Mesenchymal stem cell (in vitro differentiated cells and primary cell): ENCODE measurements around the gene CANT1.

Source experiments
- DNase-seq: peaks from one replicate; pipeline ENCODE4 v3.0.0-alpha.2; 2013
- H2AFZ ChIP-seq: one replicate; pipeline ENCODE4 v1.6.1; 2013; ENCODE audit warnings: low read depth, mild to moderate bottlenecking, control low read depth, inconsistent platforms, low read length, moderate library complexity
- H2AK5ac ChIP-seq: 2 replicates; pipeline ENCODE4 v1.6.1; 2013; ENCODE audit warnings: low read length, moderate library complexity, mild to moderate bottlenecking, inconsistent platforms; ENCODE audit not compliant: severe bottlenecking
- H2BK120ac ChIP-seq: one replicate; pipeline ENCODE4 v1.6.1; 2013; ENCODE audit warnings: low read depth, mild to moderate bottlenecking, inconsistent platforms, low read length, moderate library complexity
- H2BK12ac ChIP-seq, 2 experiments: one replicate each; pipeline ENCODE4 v1.6.1; 2013; ENCODE audit warnings: inconsistent platforms in 2 of 2, low read length in 2 of 2, mild to moderate bottlenecking in 2 of 2, moderate library complexity in 2 of 2, control low read depth in 1 of 2
- H2BK15ac ChIP-seq: one replicate; pipeline ENCODE4 v1.6.1; 2013; ENCODE audit warnings: mild to moderate bottlenecking, low read depth, inconsistent platforms; ENCODE audit not compliant: poor library complexity, severe bottlenecking
- H2BK5ac ChIP-seq: 2 replicates; pipeline ENCODE4 v1.6.1; 2013; ENCODE audit warnings: low read depth, mild to moderate bottlenecking, low read length, control low read depth, inconsistent platforms; ENCODE audit not compliant: poor library complexity, severe bottlenecking
- H3K14ac ChIP-seq, 2 experiments: one replicate each; pipeline ENCODE4 v1.6.1; 2013; ENCODE audit warnings: inconsistent platforms in 2 of 2, low read length in 2 of 2, control low read depth in 1 of 2, mild to moderate bottlenecking in 1 of 2, moderate library complexity in 1 of 2
- H3K18ac ChIP-seq, 2 experiments: one replicate each; pipeline ENCODE4 v1.6.1; 2013; ENCODE audit warnings: inconsistent platforms in 2 of 2, low read length in 2 of 2, control low read depth in 1 of 2, low read depth in 1 of 2, mild to moderate bottlenecking in 1 of 2
- H3K23ac ChIP-seq, 2 experiments: one replicate each; pipeline ENCODE4 v1.6.1; 2013; ENCODE audit warnings: inconsistent platforms in 2 of 2, low read length in 2 of 2, mild to moderate bottlenecking in 2 of 2, moderate library complexity in 2 of 2, control low read depth in 1 of 2
- H3K27ac ChIP-seq: 2 replicates; pipeline ENCODE4 v1.5.1; 2013; ENCODE audit warnings: mild to moderate bottlenecking, moderate library complexity, low read length, control low read depth, inconsistent platforms; ENCODE audit not compliant: poor library complexity, severe bottlenecking
- H3K27me3 ChIP-seq, 2 experiments: 2 replicates each; pipeline versions ENCODE4 v1.6.1 to v1.7.0; 2013; ENCODE audit warnings: low read length in 2 of 2, mild to moderate bottlenecking in 2 of 2, moderate library complexity in 2 of 2, control low read depth in 1 of 2, inconsistent platforms in 1 of 2; ENCODE audit not compliant: control insufficient read depth in 1 of 2, insufficient read depth in 1 of 2
- H3K36me3 ChIP-seq, 2 experiments: 2 replicates each; pipeline versions ENCODE4 v1.6.1 to v1.7.0; 2013; ENCODE audit warnings: low read length in 2 of 2, control low read depth in 1 of 2, inconsistent platforms in 1 of 2, low read depth in 1 of 2, mild to moderate bottlenecking in 1 of 2; ENCODE audit not compliant: insufficient read depth in 2 of 2, control insufficient read depth in 1 of 2
- H3K4ac ChIP-seq, 2 experiments: one replicate each; pipeline ENCODE4 v1.6.1; 2013; ENCODE audit warnings: inconsistent platforms in 2 of 2, low read length in 2 of 2, mild to moderate bottlenecking in 2 of 2, moderate library complexity in 2 of 2, control low read depth in 1 of 2, low read depth in 1 of 2
- H3K4me1 ChIP-seq: 2 replicates; pipeline ENCODE4 v1.6.1; 2013; ENCODE audit warnings: low read depth, low read length, control low read depth; ENCODE audit not compliant: control insufficient read depth, insufficient read depth
- H3K4me2 ChIP-seq: 2 replicates; pipeline ENCODE4 v1.6.1; 2013; ENCODE audit warnings: low read length, mild to moderate bottlenecking, inconsistent platforms; ENCODE audit not compliant: poor library complexity, severe bottlenecking
- H3K4me3 ChIP-seq, 2 experiments: 2 replicates each; pipeline versions ENCODE4 v1.5.1 to v1.7.0; 2013; ENCODE audit warnings: low read length in 2 of 2, mild to moderate bottlenecking in 2 of 2, control low read depth in 1 of 2, low read depth in 1 of 2; ENCODE audit not compliant: insufficient read depth in 1 of 2
- H3K79me1 ChIP-seq: replicated peaks from 2 replicates; pipeline ENCODE4 v1.6.1; 2013; ENCODE audit warnings: mild to moderate bottlenecking, control low read depth, low read length, inconsistent platforms; ENCODE audit not compliant: poor library complexity, severe bottlenecking
- H3K9ac ChIP-seq: 2 replicates; pipeline ENCODE4 v1.7.0; 2013; ENCODE audit warnings: mild to moderate bottlenecking, low read length, moderate library complexity
- H3K9me3 ChIP-seq: 2 replicates; pipeline ENCODE4 v1.7.0; 2013; ENCODE audit warnings: mild to moderate bottlenecking, low read length; ENCODE audit not compliant: control insufficient read depth
- H4K8ac ChIP-seq: one replicate; pipeline ENCODE4 v1.6.1; 2013; ENCODE audit warnings: inconsistent platforms, mild to moderate bottlenecking, low read length, moderate library complexity
- H4K91ac ChIP-seq: one replicate; pipeline ENCODE4 v1.6.1; 2013; ENCODE audit warnings: mild to moderate bottlenecking, low read length, inconsistent platforms
- WGBS: methylation state at CpG from one replicate; pipeline ENCODE4 v1.1.7; 2013; ENCODE audit warnings: mixed read lengths; 5-methylcytosine and 5-hydroxymethylcytosine counted together

The CANT1 gene

GRCh38 chr17:78957128-78957527, 52.4 kb downstream of the CANT1 start:
- no peak overlapping the region for H3K27ac ChIP-seq
- H2AK5ac ChIP-seq, result no peak overlapping the region
- H4K8ac ChIP-seq, result no peak overlapping the region
- H3K9ac ChIP-seq, result no peak overlapping the region
- H3K9me3 ChIP-seq, result no peaks in the 10 kb centered on the region
- peaks cover 4% of the 10 kb centered on the region for H3K4me1 ChIP-seq
- no peak overlapping the region for H2BK5ac ChIP-seq
- no peak overlapping the region for H3K4me2 ChIP-seq
- 91% methylated on average over 12 of the region's 12 CpGs for whole genome bisulfite sequencing
- DNase-seq, result no peak
- no peak overlapping the region for H3K14ac ChIP-seq
- no peaks in the 10 kb centered on the region for H3K79me1 ChIP-seq
- H4K91ac ChIP-seq, result no peak overlapping the region
- no peak overlapping the region for H3K4ac ChIP-seq
- no peak overlapping the region for H3K18ac ChIP-seq
- no peak overlapping the region for H2AFZ ChIP-seq
- H3K4me3 ChIP-seq, result no peak overlapping the region
- no peaks in the 10 kb centered on the region for H3K27me3 ChIP-seq
- H3K23ac ChIP-seq, result no peak overlapping the region
- H3K36me3 ChIP-seq, result no peaks in the 10 kb centered on the region
- no peak overlapping the region for H2BK120ac ChIP-seq
- no peak overlapping the region for H2BK12ac ChIP-seq
- no peak overlapping the region for H2BK15ac ChIP-seq

GRCh38 chr17:78956254-78956653, 53.3 kb downstream of the CANT1 start:
- no peak overlapping the region for H2BK15ac ChIP-seq
- H3K27ac ChIP-seq, result no peak overlapping the region
- H3K36me3 ChIP-seq, result no peaks in the 10 kb centered on the region
- no peak overlapping the region for H2AK5ac ChIP-seq
- no peak overlapping the region for H3K4ac ChIP-seq
- H3K27me3 ChIP-seq, result no peaks in the 10 kb centered on the region
- no peak overlapping the region for H2BK5ac ChIP-seq
- H3K23ac ChIP-seq, result no peak overlapping the region
- no peak overlapping the region for H3K4me2 ChIP-seq
- H2BK120ac ChIP-seq, result no peak overlapping the region
- H3K9ac ChIP-seq, result no peak overlapping the region
- H3K4me1 ChIP-seq, result peaks cover 10% of the 10 kb centered on the region
- H2BK12ac ChIP-seq, result no peak overlapping the region
- no peaks in the 10 kb centered on the region for H3K79me1 ChIP-seq
- H4K8ac ChIP-seq, result no peak overlapping the region
- no peak overlapping the region for H4K91ac ChIP-seq
- H3K9me3 ChIP-seq, result peaks cover 5% of the 10 kb centered on the region
- no peak overlapping the region for H3K18ac ChIP-seq
- WGBS, result 89% methylated on average over 7 of the region's 11 CpGs
- no peak overlapping the region for H3K4me3 ChIP-seq
- no peak overlapping the region for H2AFZ ChIP-seq
- H3K14ac ChIP-seq, result no peak overlapping the region
- no peak for DNase-seq

GRCh38 chr17:78954684-78955083, 54.9 kb downstream of the CANT1 start:
- Histone ChIP-seq H2AFZ (no peak overlapping the region), H3K4me2 (no peak overlapping the region), H2BK120ac (no peak overlapping the region), H3K14ac (no peak overlapping the region), H4K91ac (no peak overlapping the region), H3K23ac (no peak overlapping the region), H3K9me3 (peaks cover 20% of the 10 kb centered on the region), H3K4me1 (peaks cover 10% of the 10 kb centered on the region), H2BK15ac (no peak overlapping the region), H2BK12ac (no peak overlapping the region), H2BK5ac (no peak overlapping the region), H3K79me1 (no peaks in the 10 kb centered on the region), H3K18ac (no peak overlapping the region), H3K27ac (no peak overlapping the region), H3K9ac (no peak overlapping the region), H3K4ac (no peak overlapping the region), H2AK5ac (no peak overlapping the region), H3K4me3 (no peak overlapping the region), H3K36me3 (no peaks in the 10 kb centered on the region), H3K27me3 (no peaks in the 10 kb centered on the region), H4K8ac (no peak overlapping the region)
- DNase-seq, result no peak
- WGBS, result 96% methylated on average over 13 of the region's 14 CpGs

GRCh38 chr17:78953356-78954350, 55.9 kb downstream of the CANT1 start:
- Histone ChIP-seq H4K91ac (peak overlapping the region; percentile 71), H3K4me2 (no peak overlapping the region), H3K4me3 (no peak overlapping the region), H3K27ac (no peak overlapping the region), H3K14ac (no peak overlapping the region), H2BK12ac (peak overlapping the region; percentile 28 to 29), H3K4me1 (peaks cover 10% of the 10 kb centered on the region), H3K9me3 (peaks cover 20% of the 10 kb centered on the region), H3K79me1 (no peaks in the 10 kb centered on the region), H3K9ac (peak overlapping the region; percentile 15), H2AFZ (no peak overlapping the region), H2BK120ac (no peak overlapping the region), H3K4ac (peak overlapping the region in 1 of 2 experiments; percentile 29), H2BK15ac (no peak overlapping the region), H3K27me3 (no peaks in the 10 kb centered on the region), H3K23ac (no peak overlapping the region), H3K18ac (peak overlapping the region in 1 of 2 experiments; percentile 71), H4K8ac (peak overlapping the region; percentile 35), H2AK5ac (no peak overlapping the region), H2BK5ac (no peak overlapping the region), H3K36me3 (no peaks in the 10 kb centered on the region)
- DNase-seq, result no peak
- WGBS, result 75% methylated on average over 29 of the region's 29 CpGs
